ENCODE measurements around the gene RNF141.

Gene RNF141

GRCh38 chr11:10540915-10541560 is at the start of gene RNF141:
TSS of gene RNF141 (minus strand) at chr11:10541187. CDS start at chr11:10534158, 7,029 bp downstream.
- peak; percentile 95 for DNase-seq (ENCODE audit: low read depth)

GRCh38 chr11:10590218-10590915 is 49.4 kb upstream of the RNF141 start:
- no peak for DNase-seq (ENCODE audit: low read depth)

- no peak for DNase-seq (ENCODE audit: low read depth)
Measured at GRCh38 chr11:10588904-10589303, 47.9 kb upstream of the RNF141 start.

- no peak for DNase-seq (ENCODE audit: low read depth)
Measured at GRCh38 chr11:10587995-10588394, 47.0 kb upstream of the RNF141 start.

DNA sequence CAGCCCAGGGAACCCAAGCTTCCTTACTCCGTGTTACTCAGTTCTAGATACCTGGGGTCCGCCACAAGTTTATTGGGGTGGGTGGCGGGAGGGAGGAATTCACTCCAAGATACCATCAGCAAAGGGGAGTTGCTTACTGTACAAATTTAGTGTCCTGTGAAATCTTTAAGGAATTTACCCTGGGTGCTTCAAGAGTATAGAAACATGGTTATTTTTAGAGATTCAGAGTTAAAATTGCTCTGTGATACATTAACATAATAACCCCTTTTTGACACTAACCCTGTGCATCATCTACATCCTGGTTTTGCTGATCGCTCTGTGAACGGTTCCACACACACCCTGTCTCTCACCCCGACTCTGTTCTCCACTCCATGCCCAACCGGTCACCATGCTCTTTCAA is 46.4 kb upstream of the RNF141 start:
- no peak for DNase-seq (ENCODE audit: low read depth)

- no peak for DNase-seq (ENCODE audit: low read depth)
Measured at GRCh38 chr11:10584071-10584501, 43.1 kb upstream of the RNF141 start.

DNA sequence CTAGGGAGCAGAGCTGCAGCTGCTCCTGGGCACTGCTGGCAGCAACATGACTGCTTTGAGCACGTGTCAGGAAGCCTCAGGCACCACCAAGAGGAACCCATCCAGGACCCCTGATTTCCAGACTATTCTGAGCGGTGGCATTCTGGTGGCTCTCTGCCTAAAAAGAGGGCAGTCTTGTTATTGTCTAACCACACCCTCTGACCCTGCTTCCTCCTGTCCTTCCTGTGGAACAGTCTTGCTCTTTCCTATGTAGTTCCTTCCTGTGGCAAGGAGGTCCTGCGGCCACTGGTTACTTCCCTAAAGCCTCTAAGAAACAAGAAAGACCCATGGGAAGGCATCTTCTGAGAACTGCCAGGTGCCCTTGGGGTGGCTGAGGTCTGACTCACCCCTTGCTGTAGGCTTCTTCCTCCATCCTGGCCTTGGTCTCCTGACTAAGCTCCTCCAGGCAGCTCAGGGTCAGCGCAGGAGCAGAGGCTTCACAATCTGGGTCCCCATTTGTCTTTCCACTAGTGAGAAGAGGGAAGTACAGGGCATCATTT is 40.6 kb upstream of the RNF141 start:
- no peak for DNase-seq (ENCODE audit: low read depth)

- no peak for DNase-seq (ENCODE audit: low read depth)
Measured at GRCh38 chr11:10580623-10581022, 39.6 kb upstream of the RNF141 start.

DNA sequence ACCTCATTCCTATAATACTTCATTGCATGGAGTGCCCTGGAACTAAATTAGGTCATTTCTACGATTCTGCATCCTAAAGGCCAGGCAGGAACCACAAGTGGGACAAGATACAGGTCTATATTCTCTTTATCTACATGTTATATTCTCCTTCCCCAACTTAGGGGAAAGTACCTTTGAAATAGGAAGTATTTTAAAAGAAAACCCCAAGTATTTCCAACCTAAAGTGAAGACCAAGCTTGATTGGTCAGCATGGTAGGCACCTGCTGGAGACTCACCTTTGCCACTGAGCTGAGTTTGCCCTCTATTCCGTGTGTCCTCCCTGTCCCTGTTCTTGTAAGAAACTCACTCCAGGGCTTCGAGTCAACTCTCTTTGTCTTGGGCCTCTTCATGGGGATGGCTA is 38.7 kb upstream of the RNF141 start:
- no peak for DNase-seq (ENCODE audit: low read depth)

DNA sequence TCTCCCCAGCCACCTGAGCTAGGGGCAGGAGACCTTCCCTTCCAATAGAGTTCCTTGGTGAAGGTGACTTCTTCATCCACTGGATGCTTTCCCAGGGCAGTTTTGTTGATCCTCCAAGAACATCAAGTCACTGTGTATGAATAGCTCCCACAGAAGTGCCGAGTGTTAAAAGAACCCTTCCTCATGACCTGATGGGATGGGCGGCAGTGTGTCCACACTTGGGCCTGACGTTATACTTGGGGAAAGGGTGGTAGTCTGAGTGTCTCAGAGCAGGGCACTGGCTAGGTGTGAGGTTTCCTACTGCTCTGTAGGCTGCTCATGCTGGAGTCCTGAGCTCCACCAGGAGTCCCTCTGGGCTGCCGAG is 35.0 kb upstream of the RNF141 start:
- DNase-seq (ENCODE audit: low read depth) = no peak

DNA sequence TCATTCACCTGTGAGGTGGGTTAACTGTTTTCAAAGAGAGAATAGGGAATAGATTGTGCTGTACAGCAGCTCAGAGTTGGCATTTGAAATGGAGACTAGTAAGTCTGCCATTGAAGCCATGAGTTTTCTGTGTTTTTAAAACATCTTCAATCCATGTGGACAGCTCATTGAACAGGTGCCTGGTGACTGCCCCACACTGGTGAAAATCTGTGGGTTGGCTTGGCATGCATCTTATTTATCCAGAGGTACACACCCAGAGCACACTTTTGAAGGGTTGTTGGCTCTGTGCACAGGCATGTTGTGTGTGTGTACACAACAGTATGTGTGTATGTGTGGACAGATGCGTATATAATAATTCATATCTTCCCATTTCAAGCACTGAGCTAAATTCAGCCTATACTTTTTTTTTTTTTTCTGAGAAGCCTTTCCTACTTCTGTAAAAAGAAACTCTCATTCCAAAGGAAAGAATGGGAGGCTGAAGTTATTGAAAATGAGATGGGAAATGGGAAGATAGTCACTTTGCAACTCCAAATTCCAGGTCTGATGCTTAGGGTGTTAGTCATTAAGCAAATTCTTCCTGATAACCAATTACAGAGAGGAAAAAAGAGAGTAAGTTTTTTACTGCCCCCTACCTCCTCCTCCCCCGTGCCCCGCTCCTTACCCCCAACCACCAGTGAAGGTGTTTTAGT is 34.5 kb upstream of the RNF141 start:
- no peak for DNase-seq (ENCODE audit: low read depth)

DNA sequence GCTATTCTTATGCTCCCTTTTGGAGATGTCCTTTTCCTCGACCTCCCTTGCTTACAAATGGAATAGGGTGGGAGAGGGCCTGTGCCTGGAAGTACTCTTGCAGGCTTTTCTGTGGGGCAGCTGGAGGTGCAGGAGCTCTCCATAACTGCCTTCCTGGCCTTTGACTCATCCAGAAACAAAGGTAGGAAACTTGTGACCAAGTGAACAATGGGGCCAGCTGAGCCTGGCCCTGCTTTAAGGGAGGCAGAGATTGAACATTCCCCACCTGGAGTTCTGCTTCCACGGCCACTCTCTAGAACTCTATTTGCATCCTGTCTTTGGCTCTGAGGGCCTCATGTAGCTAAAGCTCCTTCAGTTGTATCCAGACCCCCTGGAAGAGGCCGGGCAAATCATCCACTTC is 32.6 kb upstream of the RNF141 start:
- DNase-seq (ENCODE audit: low read depth) = no peak

- DNase-seq (ENCODE audit: low read depth) = no peak
Measured at GRCh38 chr11:10573028-10573427, 32.0 kb upstream of the RNF141 start.

DNA sequence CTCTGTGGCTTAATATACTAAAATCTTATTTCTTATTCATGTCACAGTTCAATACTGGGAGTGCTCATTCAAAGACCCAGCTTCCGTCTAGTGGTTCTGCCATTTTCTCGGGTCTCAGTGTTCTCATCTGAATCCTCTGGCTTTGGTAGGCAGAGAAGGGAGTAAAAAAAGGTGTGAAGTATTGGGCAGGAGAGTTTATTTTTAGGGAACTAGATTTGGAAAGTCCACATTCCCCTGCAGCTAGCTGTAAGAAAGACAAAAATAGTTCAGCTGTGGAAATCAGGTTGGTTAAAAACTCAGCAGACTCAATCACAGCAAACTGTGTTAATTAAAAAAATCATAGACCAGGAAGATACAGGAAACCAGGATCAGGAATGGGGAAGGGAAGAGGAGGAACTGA is 31.5 kb upstream of the RNF141 start:
- no peak for DNase-seq (ENCODE audit: low read depth)

GRCh38 chr11:10568486-10568941 is 27.5 kb upstream of the RNF141 start, which contains the start of gene LYVE1:
TSS of gene LYVE1 (minus strand) at chr11:10568665. CDS start at chr11:10568532, 133 bp downstream.
- no peak for DNase-seq (ENCODE audit: low read depth)

- DNase-seq (ENCODE audit: low read depth) = no peak
Measured at GRCh38 chr11:10567446-10567845, 26.5 kb upstream of the RNF141 start.

DNA sequence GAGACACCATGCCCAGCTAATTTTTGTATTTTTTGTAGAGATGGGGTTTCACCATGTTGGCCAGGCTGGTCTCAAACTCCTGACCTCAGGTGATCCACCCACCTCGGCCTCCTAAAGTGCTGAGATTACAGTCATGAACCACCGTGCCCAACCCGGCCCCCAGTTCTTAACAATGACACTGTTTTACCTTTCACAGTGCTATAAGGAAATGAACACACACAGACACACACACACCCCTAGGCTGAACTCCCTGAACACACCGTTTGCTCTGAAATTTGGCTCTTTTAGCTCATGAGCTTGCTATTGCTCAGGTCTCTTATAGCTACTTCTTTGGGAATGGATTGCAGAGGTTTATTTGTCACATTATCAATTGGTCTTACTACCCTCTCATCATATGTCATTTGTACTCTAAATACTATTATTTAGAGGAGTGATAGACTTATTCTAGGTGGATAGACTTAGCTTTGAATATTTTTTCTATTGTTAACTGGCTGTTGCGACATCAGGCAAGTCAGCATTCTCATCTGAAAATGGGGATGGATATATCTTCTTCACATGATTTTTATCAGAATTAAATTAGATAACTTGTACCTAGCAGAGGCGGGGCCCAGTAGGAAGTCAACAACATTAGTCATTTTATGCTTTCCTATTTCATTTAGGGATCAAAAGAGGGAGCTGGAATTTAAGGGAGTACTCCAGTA is 25.4 kb upstream of the RNF141 start:
- no peak for DNase-seq (ENCODE audit: low read depth)

- DNase-seq (ENCODE audit: low read depth) = no peak
Measured at GRCh38 chr11:10565493-10565892, 24.5 kb upstream of the RNF141 start.

GRCh38 chr11:10564696-10565318 is 23.8 kb upstream of the RNF141 start:
- DNase-seq (ENCODE audit: low read depth) = no peak

DNA sequence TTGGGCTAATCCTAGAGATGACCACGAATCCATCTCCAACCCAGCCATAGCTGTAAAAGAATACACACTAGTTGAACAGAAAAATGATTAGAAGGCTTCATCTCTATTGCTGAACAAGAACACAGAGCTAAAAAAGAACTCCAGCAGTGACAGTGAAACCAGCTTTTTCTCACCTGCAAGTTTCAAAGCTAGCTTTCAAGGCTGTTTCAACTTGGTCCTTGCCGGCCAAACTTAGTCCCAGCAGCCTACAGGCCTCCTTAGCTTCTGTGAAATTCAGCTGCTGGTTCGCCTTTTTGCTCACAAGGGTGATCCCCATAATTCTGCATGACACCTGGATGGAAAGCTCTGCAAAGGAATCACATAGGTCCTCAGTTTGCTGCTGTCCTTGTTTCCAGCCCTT is 23.0 kb upstream of the RNF141 start:
- DNase-seq (ENCODE audit: low read depth) = no peak

- DNase-seq (ENCODE audit: low read depth) = no peak
Measured at GRCh38 chr11:10561947-10562346, 21.0 kb upstream of the RNF141 start.

All from activated T-helper 9 cell treated with anti-CD3 and anti-CD28 coated beads, Interleukin-2, amount 50 U/mL, for 16 hours (primary cell).